ENCODE data around the gene OTUB1.

GRCh38 chr11:63997801-63998337, 11.6 kb downstream of the OTUB1 start:
- TF ChIP-seq, protein P1, sequence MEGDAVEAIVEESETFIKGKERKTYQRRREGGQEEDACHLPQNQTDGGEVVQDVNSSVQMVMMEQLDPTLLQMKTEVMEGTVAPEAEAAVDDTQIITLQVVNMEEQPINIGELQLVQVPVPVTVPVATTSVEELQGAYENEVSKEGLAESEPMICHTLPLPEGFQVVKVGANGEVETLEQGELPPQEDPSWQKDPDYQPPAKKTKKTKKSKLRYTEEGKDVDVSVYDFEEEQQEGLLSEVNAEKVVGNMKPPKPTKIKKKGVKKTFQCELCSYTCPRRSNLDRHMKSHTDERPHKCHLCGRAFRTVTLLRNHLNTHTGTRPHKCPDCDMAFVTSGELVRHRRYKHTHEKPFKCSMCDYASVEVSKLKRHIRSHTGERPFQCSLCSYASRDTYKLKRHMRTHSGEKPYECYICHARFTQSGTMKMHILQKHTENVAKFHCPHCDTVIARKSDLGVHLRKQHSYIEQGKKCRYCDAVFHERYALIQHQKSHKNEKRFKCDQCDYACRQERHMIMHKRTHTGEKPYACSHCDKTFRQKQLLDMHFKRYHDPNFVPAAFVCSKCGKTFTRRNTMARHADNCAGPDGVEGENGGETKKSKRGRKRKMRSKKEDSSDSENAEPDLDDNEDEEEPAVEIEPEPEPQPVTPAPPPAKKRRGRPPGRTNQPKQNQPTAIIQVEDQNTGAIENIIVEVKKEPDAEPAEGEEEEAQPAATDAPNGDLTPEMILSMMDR (conservative IDR thresholded peaks at IDR 0.05), result no peak
- no peak for TF ChIP-seq EZH2 (IDR thresholded peaks at IDR 0.05; ENCODE audit: low read depth)
